B cell (primary cell): ENCODE data around the gene CD52. TPM values are rescaled to one million over a fixed set of nuclear protein-coding genes. Genes with fewer than 3 reads are reported as not detected.
A peak's percentile ranks its signal among the peaks of the same experiment; 100 is the strongest.

Experiments
- ATAC-seq: fragments of 200-7000 bp; cut with Tn5 transposase; one replicate; pipeline ENCODE4 v1.10.0; 2021; ENCODE audit warnings: low read depth, mild to moderate bottlenecking, moderate number of reproducible peaks, moderate library complexity
- CTCF ChIA-PET: fragments of 350-600 bp; sonication (Branson Sonifier 250); formaldehyde crosslinking; loops from one replicate; lab custom pipeline; 2021; ENCODE audit warnings: antibody characterized with exemption, inconsistent platforms; lab: Charles Lee
- POLR2A ChIA-PET: fragments of 350-600 bp; sonication (Branson Sonifier 250); formaldehyde crosslinking; loops from one replicate; lab custom pipeline; 2021; ENCODE audit warnings: antibody characterized with exemption; lab: Charles Lee
- DNase-seq: peaks from one replicate; pipeline ENCODE4 v3.0.0; 2013
- H2AFZ ChIP-seq: 2 replicates; pipeline ENCODE4 v1.6.1; 2012; ENCODE audit warnings: mild to moderate bottlenecking, low read depth, low read length; ENCODE audit not compliant: insufficient read depth, poor library complexity, severe bottlenecking
- H3K27ac ChIP-seq, 2 donors: 1 replicate in 1 of 2; 2 replicates in 1 of 2; pipeline ENCODE4 v1.5.1; 2012 to 2013; ENCODE audit warnings: low read length in 2 of 2, mild to moderate bottlenecking in 2 of 2, moderate library complexity in 1 of 2
- H3K27me3 ChIP-seq, 4 experiments: fragments of 200-600 bp in 1 of 4; sonication (generic) in 1 of 4; replicated peaks in 1 of 4; 1 replicate in 2 of 4; 2 replicates in 2 of 4; pipeline versions ENCODE4 v1.6.1 to v1.7.0; 2013 to 2016; ENCODE audit warnings: low read length in 3 of 4, mild to moderate bottlenecking in 2 of 4, mixed read lengths in 1 of 4, moderate library complexity in 1 of 4; ENCODE audit not compliant: insufficient read depth in 4 of 4, control insufficient read depth in 3 of 4; ENCODE audit errors: control extremely low read depth in 1 of 4
- H3K36me3 ChIP-seq, 2 experiments: replicated peaks in 1 of 2; 1 replicate in 1 of 2; 2 replicates in 1 of 2; pipeline versions ENCODE4 v1.6.1 to v1.7.1; 2013; ENCODE audit warnings: low read length in 1 of 2; ENCODE audit not compliant: insufficient read depth in 2 of 2, control insufficient read depth in 1 of 2; ENCODE audit errors: control extremely low read depth in 1 of 2, extremely low read depth in 1 of 2
- H3K4me1 ChIP-seq, 2 donors: fragments of 200-600 bp in 1 of 2; sonication (generic) in 1 of 2; 1 replicate in 1 of 2; 2 replicates in 1 of 2; pipeline versions ENCODE4 v1.5.1 to v1.6.1; 2013 to 2017; ENCODE audit warnings: low read length in 2 of 2; ENCODE audit not compliant: control insufficient read depth in 2 of 2, insufficient read depth in 2 of 2
- H3K4me2 ChIP-seq: replicated peaks from 2 replicates; pipeline ENCODE3; 2012; ENCODE audit warnings: mild to moderate bottlenecking, low read depth, low read length; ENCODE audit not compliant: poor library complexity, severe bottlenecking
- H3K4me3 ChIP-seq, 5 experiments: fragments of 200-600 bp in 1 of 5; sonication (generic) in 1 of 5; 1 replicate in 3 of 5; 2 replicates in 2 of 5; pipeline versions ENCODE4 v1.5.1 to v1.7.0; 2011 to 2016; ENCODE audit warnings: low read length in 4 of 5, mild to moderate bottlenecking in 4 of 5, low read depth in 2 of 5, control low read depth in 1 of 5, moderate library complexity in 1 of 5; ENCODE audit not compliant: insufficient read depth in 1 of 5; ENCODE audit errors: control extremely low read depth in 1 of 5, extremely low read depth in 1 of 5
- H3K79me2 ChIP-seq: fragments of 200-600 bp; sonication (generic); one replicate; pipeline ENCODE4 v1.6.0; 2016; ENCODE audit warnings: low read length; ENCODE audit not compliant: control insufficient read depth, insufficient read depth
- H3K9ac ChIP-seq: fragments of 200-600 bp; sonication (generic); 2 replicates; pipeline ENCODE4 v1.6.1; 2017; ENCODE audit warnings: mild to moderate bottlenecking, low read length, moderate library complexity
- H3K9me3 ChIP-seq, 3 donors: one replicate each; pipeline versions ENCODE4 v1.6.1 to v1.7.1; 2013; ENCODE audit warnings: low read length in 2 of 3; ENCODE audit not compliant: control insufficient read depth in 2 of 3, insufficient read depth in 1 of 3; ENCODE audit errors: control extremely low read depth in 1 of 3
- H4K20me1 ChIP-seq: 2 replicates; pipeline ENCODE4 v1.6.0; 2012; ENCODE audit warnings: mild to moderate bottlenecking, low read length; ENCODE audit not compliant: insufficient read depth, control insufficient read depth, poor library complexity, severe bottlenecking
- H3K27ac Mint-ChIP-seq: one replicate; pipeline ENCODE4 v1.8.0; 2021; ENCODE audit warnings: mixed read lengths
- H3K27me3 Mint-ChIP-seq: one replicate; pipeline ENCODE4 v1.8.0; 2021; ENCODE audit warnings: mixed read lengths
- H3K4me1 Mint-ChIP-seq: one replicate; pipeline ENCODE4 v1.8.0; 2021; ENCODE audit warnings: mixed read lengths
- H3K4me3 Mint-ChIP-seq: one replicate; pipeline ENCODE4 v1.8.0; 2021; ENCODE audit warnings: mixed read lengths
- H3K9me3 Mint-ChIP-seq: one replicate; pipeline ENCODE4 v1.8.0; 2022; ENCODE audit warnings: mixed read lengths; ENCODE audit not compliant: insufficient read depth
- CTCF ChIP-seq: fragments of 200-600 bp; IDR thresholded peaks from one replicate; pipeline ENCODE4 v1.8.0; 2022; ENCODE audit warnings: antibody characterized with exemption, mild to moderate bottlenecking
- EZH2 ChIP-seq: IDR thresholded peaks from 2 replicates; pipeline ENCODE4 v1.6.1; 2012; ENCODE audit warnings: borderline replicate concordance, low read depth, mild to moderate bottlenecking, moderate library complexity, low read length; ENCODE audit not compliant: insufficient read depth, poor library complexity, severe bottlenecking
- WGBS: methylation state at CpG from one replicate; pipeline ENCODE4 v1.1.5; 2013; ENCODE audit warnings: missing lambda C conversion rate; ENCODE audit not compliant: insufficient coverage; 5-methylcytosine and 5-hydroxymethylcytosine counted together
- intact Hi-C: fragments of 100-400 bp; cut with micrococcal nuclease; formaldehyde crosslinking; loops from one replicate; pipeline ENCODE4 v1.10.0; 2022
- polyA plus RNA-seq: library from polyadenylated mRNA; depleted of rRNA; stranded (reverse); fragments of >200 nt; gene quantifications from 2 replicates; pipeline ENCODE4 v1.2.3, GENCODE V29; 2012
- total RNA-seq, 2 donors: library from RNA; stranded (reverse); fragments of 120-200 nt in 1 of 2; gene quantifications; 1 replicate in 1 of 2; 2 replicates in 1 of 2; pipeline versions ENCODE4 v1.2.3 to v1.2.4, GENCODE V29; 2013 to 2022

CD52 gene
- total and polyA plus RNA-seq, 2 donors (not counting 1 experiment from before 2014, with no cell fraction given) = 1,116 to 1,597 TPM

- TF ChIP-seq CTCF (no peak), EZH2 (no peak)
- H3K9ac ChIP-seq = no peak overlapping the region
- 95% methylated on average over 4 of the region's 4 CpGs for WGBS
These were observed 34.4 kb upstream of the CD52 start for GRCh38 chr1:26283279-26283853.

More at GRCh38 chr1:26283279-26283853, 34.4 kb upstream of the CD52 start:
- Histone ChIP-seq H3K27ac (peak overlapping the region; percentile 93 to 96), H3K79me2 (peaks cover 45% of the 10 kb centered on the region), H3K4me3 (no peak overlapping the region), H3K36me3 (peaks cover 2 to 19% of the 10 kb centered on the region in 2 experiments), H3K27me3 (no peaks in the 10 kb centered on the region), H3K4me2 (peak overlapping the region; percentile 27), H4K20me1 (peaks cover 22% of the 10 kb centered on the region), H3K9me3 (no peaks in the 10 kb centered on the region), H3K4me1 (peaks cover 75 to 88% of the 10 kb centered on the region in 2 donors), H2AFZ (no peak overlapping the region)
- no peaks in the 10 kb centered on the region for H3K9me3 Mint-ChIP-seq
- intact Hi-C loops = loop anchor here (10.0 kb wide), 1 partner anchor 1891 kb away; the partner anchor contains the start of gene PTAFR
- H3K4me1 Mint-ChIP-seq = peaks cover 86% of the 10 kb centered on the region
- peak overlapping the region; percentile 97 for H3K27ac Mint-ChIP-seq
- H3K27me3 Mint-ChIP-seq = no peaks in the 10 kb centered on the region
- POLR2A ChIA-PET = interaction anchor here (3.3 to 21.9 kb wide), 2 partner anchors 7 to 34 kb away, joined by 17 to 1239 read pairs; partner anchors contain the start of gene CD52
- peak overlapping the region; percentile 87 for H3K4me3 Mint-ChIP-seq
- CTCF ChIA-PET = interaction anchor here (1.9 to 26.4 kb wide), 4 partner anchors 36 to 149 kb away, joined by 5 to 1400 read pairs (median 48); partner anchors contain the start of genes CD52, DHDDS and UBXN11
- DNase-seq = no peak
- no peak for ATAC-seq
